PC-9 (cell line): ENCODE data around the gene LMX1B. TPM values are rescaled to one million over a fixed set of nuclear protein-coding genes. Genes with fewer than 3 reads are reported as not detected.

Source experiments
- BruUV-seq: library from RNA; stranded (reverse); fragments of 400-500 nt; replicated peaks from 2 replicates; lab custom pipeline; 2021; lab: Mats Ljungman, UMichigan
- CTCF ChIA-PET: fragments of 300-600 bp; sonication (Branson Sonifier 250); formaldehyde crosslinking; loops from one replicate; lab custom pipeline; 2022; ENCODE audit warnings: antibody characterized with exemption; lab: Charles Lee
- POLR2A ChIA-PET: fragments of 300-600 bp; sonication (Branson Sonifier 250); formaldehyde crosslinking; loops from one replicate; lab custom pipeline; 2022; ENCODE audit warnings: antibody characterized with exemption; ENCODE audit not compliant: unreplicated experiment; lab: Charles Lee
- DNase-seq, 2 experiments: peaks; one replicate each; pipeline versions ENCODE4 v3.0.0 to v3.0.0-alpha.2; 2015 to 2022; ENCODE audit warnings: mixed read lengths in 1 of 2
- H2AFZ ChIP-seq: fragments of 200-600 bp; sonication (generic); 2 replicates; pipeline ENCODE4 v1.8.1; 2017; ENCODE audit warnings: antibody characterized with exemption
- H3F3A ChIP-seq: fragments of 200-600 bp; sonication (generic); 2 replicates; pipeline ENCODE4 v1.8.1; 2017; ENCODE audit warnings: antibody characterized with exemption, mild to moderate bottlenecking, low read depth; ENCODE audit not compliant: insufficient read depth
- H3K27ac ChIP-seq: fragments of 200-600 bp; sonication (generic); 2 replicates; pipeline ENCODE4 v1.6.1; 2016; ENCODE audit warnings: mixed run types
- H3K27me3 ChIP-seq: fragments of 200-600 bp; sonication (generic); 2 replicates; pipeline ENCODE4 v1.6.1; 2016; ENCODE audit warnings: low read depth, mixed run types; ENCODE audit not compliant: insufficient read depth
- H3K36me3 ChIP-seq: fragments of 200-600 bp; sonication (generic); 2 replicates; pipeline ENCODE4 v1.6.1; 2016; ENCODE audit warnings: low read depth, mixed run types
- H3K4me1 ChIP-seq: fragments of 200-600 bp; sonication (generic); replicated peaks from 2 replicates; pipeline ENCODE4 v1.6.1; 2016; ENCODE audit warnings: mixed run types; ENCODE audit not compliant: insufficient read depth
- H3K4me2 ChIP-seq: fragments of 200-600 bp; sonication (generic); 2 replicates; pipeline ENCODE4 v1.6.1; 2017; ENCODE audit warnings: mixed run types
- H3K4me3 ChIP-seq: fragments of 200-600 bp; sonication (generic); 2 replicates; pipeline ENCODE4 v1.6.1; 2016; ENCODE audit warnings: mixed run types
- H3K79me2 ChIP-seq: fragments of 200-600 bp; sonication (generic); 2 replicates; pipeline ENCODE4 v1.6.1; 2017; ENCODE audit warnings: low read depth, mixed run types
- H3K9me2 ChIP-seq: fragments of 200-600 bp; sonication (generic); 2 replicates; pipeline ENCODE4 v1.8.1; 2017; ENCODE audit warnings: mild to moderate bottlenecking; ENCODE audit not compliant: insufficient read depth
- H3K9me3 ChIP-seq: fragments of 200-600 bp; sonication (generic); 2 replicates; pipeline ENCODE4 v1.8.1; 2016; ENCODE audit warnings: low read depth; ENCODE audit not compliant: insufficient read depth
- H4K20me1 ChIP-seq: fragments of 200-600 bp; sonication (generic); 2 replicates; pipeline ENCODE4 v1.8.1; 2017; ENCODE audit not compliant: insufficient read depth
- EZH2 ChIP-seq: fragments of 200-600 bp; sonication (generic); IDR thresholded peaks from 2 replicates; pipeline ENCODE4 v1.8.0; 2017; ENCODE audit warnings: antibody characterized with exemption, low read depth
- intact Hi-C: fragments of 100-400 bp; cut with micrococcal nuclease; formaldehyde crosslinking; loops from one replicate; pipeline ENCODE4 v1.10.0; 2022; ENCODE audit not compliant: unreplicated experiment
- total RNA-seq: library from RNA; stranded (reverse); gene quantifications from 2 replicates; pipeline ENCODE4 v1.2.3, GENCODE V29; 2021
- TF ChIP-seq, protein P1 (sequence below): fragments of 200-600 bp; sonication (generic); conservative IDR thresholded peaks from 2 replicates; pipeline ENCODE4 v1.6.1; 2017; ENCODE audit warnings: mixed run types, antibody characterized with exemption, mild to moderate bottlenecking, moderate library complexity

The LMX1B gene
- total RNA-seq, 1 experiment from 2014 or later, result not detected

DNA sequence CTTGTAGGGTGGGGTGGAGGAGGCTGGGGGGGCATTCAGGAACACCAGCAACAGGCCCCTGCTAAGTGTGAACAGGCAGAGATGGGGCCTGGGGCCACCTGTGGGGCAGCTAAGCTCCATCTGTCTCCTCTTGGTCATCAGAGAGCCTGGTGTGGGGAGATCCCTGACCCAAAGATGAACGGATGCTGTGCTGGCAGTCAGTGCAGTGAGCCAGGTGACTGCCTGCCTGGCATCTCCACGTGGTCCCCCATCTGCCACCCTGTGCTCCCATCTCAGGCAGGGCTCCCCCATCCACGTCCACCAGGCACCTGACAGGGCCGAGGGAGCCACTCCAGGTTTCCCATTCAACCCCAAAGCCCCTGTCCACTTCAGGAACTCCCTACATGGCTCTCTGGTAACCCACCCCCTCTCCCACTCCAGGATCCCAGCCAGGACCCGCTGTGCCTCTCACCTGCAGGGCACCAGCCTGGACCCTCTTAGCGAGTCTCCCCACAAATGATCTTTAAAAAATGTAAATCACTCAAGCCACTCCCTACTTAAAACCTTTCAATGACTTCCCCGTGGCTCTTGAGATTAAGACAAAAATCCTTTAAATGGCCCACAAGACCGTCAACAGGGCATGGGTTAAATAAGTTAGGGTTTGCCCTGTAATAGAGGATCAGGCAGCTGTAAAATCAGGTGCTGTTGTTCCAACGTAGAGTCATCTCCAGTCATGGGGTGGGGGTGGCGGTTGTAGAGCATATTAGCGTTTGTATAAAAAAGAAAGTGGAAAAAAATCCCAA is 60.8 kb downstream of the LMX1B start:
- no peaks in the 10 kb centered on the region for H3K9me3 ChIP-seq
- H4K20me1 ChIP-seq, result no peaks in the 10 kb centered on the region
- peaks cover 59% of the 10 kb centered on the region for H3K27me3 ChIP-seq
- H3K4me2 ChIP-seq, result no peak overlapping the region
- no peaks in the 10 kb centered on the region for H3K36me3 ChIP-seq
- TF ChIP-seq EZH2, result no peak
- TF ChIP-seq, protein P1, sequence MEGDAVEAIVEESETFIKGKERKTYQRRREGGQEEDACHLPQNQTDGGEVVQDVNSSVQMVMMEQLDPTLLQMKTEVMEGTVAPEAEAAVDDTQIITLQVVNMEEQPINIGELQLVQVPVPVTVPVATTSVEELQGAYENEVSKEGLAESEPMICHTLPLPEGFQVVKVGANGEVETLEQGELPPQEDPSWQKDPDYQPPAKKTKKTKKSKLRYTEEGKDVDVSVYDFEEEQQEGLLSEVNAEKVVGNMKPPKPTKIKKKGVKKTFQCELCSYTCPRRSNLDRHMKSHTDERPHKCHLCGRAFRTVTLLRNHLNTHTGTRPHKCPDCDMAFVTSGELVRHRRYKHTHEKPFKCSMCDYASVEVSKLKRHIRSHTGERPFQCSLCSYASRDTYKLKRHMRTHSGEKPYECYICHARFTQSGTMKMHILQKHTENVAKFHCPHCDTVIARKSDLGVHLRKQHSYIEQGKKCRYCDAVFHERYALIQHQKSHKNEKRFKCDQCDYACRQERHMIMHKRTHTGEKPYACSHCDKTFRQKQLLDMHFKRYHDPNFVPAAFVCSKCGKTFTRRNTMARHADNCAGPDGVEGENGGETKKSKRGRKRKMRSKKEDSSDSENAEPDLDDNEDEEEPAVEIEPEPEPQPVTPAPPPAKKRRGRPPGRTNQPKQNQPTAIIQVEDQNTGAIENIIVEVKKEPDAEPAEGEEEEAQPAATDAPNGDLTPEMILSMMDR, result no peak
- H2AFZ ChIP-seq, result no peak overlapping the region
- H3K9me2 ChIP-seq, result no peaks in the 10 kb centered on the region
- peak in 1 of 2 experiments; percentile 19 for DNase-seq
- BruUV-seq, result no TSS peak
- no peaks in the 10 kb centered on the region for H3K4me1 ChIP-seq
- H3K79me2 ChIP-seq, result no peaks in the 10 kb centered on the region
- CTCF ChIA-PET, result no interaction called here
- no peaks in the 10 kb centered on the region for H3F3A ChIP-seq
- no peak overlapping the region for H3K4me3 ChIP-seq
- intact Hi-C loops, result no loop called here
- POLR2A ChIA-PET, result no interaction called here
- H3K27ac ChIP-seq, result no peak overlapping the region

DNA sequence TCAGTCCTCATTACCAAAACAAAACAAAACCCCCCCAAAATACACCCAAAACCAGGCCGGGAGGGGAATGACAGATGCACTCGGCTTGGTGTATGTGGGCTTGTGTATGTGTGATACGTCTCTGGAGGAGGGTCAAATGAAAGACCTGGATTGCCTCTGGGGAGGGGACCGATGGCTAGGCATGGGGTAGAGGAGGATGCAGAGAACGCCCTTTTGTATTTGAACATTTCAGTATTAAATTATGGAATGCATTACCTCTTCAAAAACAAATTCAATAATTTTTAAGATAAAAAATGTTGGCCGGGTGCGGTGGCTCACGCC is 61.4 kb downstream of the LMX1B start:
- no peak for DNase-seq
- H3K27me3 ChIP-seq, result peaks cover 59% of the 10 kb centered on the region
- H3K9me2 ChIP-seq, result no peaks in the 10 kb centered on the region
- H3K4me2 ChIP-seq, result no peak overlapping the region
- CTCF ChIA-PET, result no interaction called here
- H3K36me3 ChIP-seq, result no peaks in the 10 kb centered on the region
- no peaks in the 10 kb centered on the region for H3K79me2 ChIP-seq
- no peaks in the 10 kb centered on the region for H3K9me3 ChIP-seq
- H3K4me3 ChIP-seq, result no peak overlapping the region
- no peaks in the 10 kb centered on the region for H3K4me1 ChIP-seq
- H2AFZ ChIP-seq, result no peak overlapping the region
- POLR2A ChIA-PET, result no interaction called here
- H4K20me1 ChIP-seq, result no peaks in the 10 kb centered on the region
- BruUV-seq, result no TSS peak
- no peak for TF ChIP-seq EZH2
- TF ChIP-seq, protein P1, result no peak
- intact Hi-C loops, result no loop called here
- H3F3A ChIP-seq, result no peaks in the 10 kb centered on the region
- no peak overlapping the region for H3K27ac ChIP-seq

DNA sequence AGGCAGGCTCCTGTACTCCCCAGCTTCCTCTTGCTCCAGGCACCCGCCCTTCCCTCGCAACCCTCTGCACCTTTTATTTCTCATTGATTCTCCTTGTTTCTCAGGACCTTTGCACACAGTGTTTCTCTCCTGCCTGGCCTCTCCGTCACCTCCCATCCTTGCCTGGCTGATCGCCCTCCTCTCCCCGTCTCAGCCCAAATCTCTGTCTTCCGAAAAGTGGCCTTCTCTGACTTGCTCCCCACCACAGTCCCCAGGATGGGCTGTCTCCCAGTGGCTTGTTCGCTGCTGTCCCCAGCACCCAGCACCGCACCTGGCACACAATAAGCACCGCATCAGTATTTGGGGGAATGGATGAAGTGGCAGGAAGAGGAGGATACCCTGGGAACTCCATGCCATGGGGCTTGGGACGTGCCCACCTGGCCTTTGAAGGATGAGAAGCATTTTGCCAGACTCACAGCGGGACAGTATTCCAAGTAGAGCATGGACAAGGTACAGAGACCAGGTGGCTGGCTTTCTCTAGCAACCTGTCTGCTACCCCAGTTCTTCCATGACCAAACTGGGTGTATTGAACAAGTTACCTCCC is 62.5 kb downstream of the LMX1B start:
- H3K4me2 ChIP-seq, result no peak overlapping the region
- CTCF ChIA-PET, result interaction anchor here (1.4 kb wide), 1 partner anchor 14 kb away, joined by 3 read pairs; no protein-coding TSS in a partner anchor
- intact Hi-C loops, result no loop called here
- no peaks in the 10 kb centered on the region for H3K79me2 ChIP-seq
- TF ChIP-seq, protein P1, result no peak
- no peaks in the 10 kb centered on the region for H4K20me1 ChIP-seq
- H3K36me3 ChIP-seq, result no peaks in the 10 kb centered on the region
- no peaks in the 10 kb centered on the region for H3K9me3 ChIP-seq
- H3K27me3 ChIP-seq, result peaks cover 59% of the 10 kb centered on the region
- no peak overlapping the region for H3K27ac ChIP-seq
- H3K9me2 ChIP-seq, result no peaks in the 10 kb centered on the region
- no peaks in the 10 kb centered on the region for H3F3A ChIP-seq
- H3K4me3 ChIP-seq, result no peak overlapping the region
- no peaks in the 10 kb centered on the region for H3K4me1 ChIP-seq
- DNase-seq, result no peak
- POLR2A ChIA-PET, result no interaction called here
- BruUV-seq, result no TSS peak
- no peak overlapping the region for H2AFZ ChIP-seq
